Measurements from ENCODE around the gene ECSCR.
"Not testable (repeated sequence)": the region's sequence is repeated elsewhere in the genome, so short reads cannot be mapped to it uniquely, and the experiment has no call there.

ECSCR gene

DNA sequence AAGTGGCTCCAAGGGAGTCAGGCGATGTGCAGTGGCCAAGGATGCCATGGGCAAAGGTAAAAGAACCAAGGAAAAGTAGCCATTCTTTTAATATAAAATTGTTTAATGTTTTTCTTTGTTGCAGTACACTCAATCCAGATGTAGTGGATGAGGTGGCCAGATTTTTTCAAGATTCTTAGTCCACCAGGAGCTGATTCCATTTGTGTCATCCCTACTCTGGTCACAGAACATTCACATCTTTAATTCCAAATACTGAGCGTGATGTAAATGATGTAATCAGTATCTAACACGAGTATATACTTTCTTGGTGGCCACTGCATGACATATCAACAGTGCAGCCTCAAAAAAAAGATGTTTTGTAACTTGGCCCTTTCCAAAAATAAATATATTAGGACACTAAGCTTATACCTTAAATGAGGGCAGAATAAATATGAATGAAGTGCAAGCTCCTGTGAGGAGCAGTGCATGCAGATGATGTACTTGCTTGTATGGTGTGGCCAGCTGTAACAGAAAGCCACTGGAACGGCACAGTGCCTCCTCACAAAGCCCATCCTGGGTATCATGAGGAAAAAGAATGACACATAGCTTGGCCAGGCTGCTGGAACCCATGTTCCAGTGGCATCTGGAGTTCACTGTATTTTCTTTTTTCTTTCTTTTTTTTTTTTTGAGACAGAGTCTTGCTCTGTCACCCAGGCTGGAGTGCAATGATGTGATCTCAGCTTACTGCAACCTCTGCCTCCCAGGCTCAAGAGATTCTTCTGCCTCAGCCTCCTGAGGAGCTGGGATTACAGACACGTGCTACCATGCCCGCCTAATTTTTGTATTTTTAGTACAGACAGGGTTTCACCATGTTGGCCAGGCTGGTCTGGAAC is 52.2 kb downstream of the ECSCR start:
- no peak for DNase-seq

GRCh38 chr5:139409116-139409515 is 53.4 kb downstream of the ECSCR start:
- DNase-seq = not testable (repeated sequence)

DNA sequence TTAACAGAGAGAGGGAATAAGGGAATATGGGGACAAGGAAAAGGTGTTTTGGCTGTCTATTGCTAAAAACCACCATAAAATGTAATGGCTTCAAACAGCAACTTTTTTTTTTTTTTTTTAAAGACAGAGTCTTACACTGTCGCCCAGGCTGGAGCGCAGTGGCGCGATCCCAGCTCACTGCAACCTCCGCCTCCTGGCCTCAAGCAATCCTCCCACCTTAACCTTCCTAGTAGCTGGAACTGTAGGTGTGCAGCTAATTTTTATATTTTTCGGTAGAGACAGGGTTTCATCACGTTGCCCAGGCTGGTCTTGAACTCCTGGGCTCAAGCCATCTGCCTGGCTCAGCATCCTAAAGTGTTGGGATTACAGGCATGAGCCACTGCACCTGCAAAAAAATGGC is 54.4 kb downstream of the ECSCR start:
- no peak for DNase-seq

- DNase-seq = peak; percentile 47
These were observed 55.0 kb downstream of the ECSCR start for GRCh38 chr5:139407517-139407916.

GRCh38 chr5:139406963-139407362 is 55.6 kb downstream of the ECSCR start:
- no peak for DNase-seq

- no peak for DNase-seq
These were observed 58.1 kb downstream of the ECSCR start for GRCh38 chr5:139404484-139404840.

GRCh38 chr5:139403787-139404483 is 58.6 kb downstream of the ECSCR start, which contains the start of gene SPATA24:
SPATA24 (minus strand) TSS chr5:139404089; CDS start chr5:139404060, 29 bp downstream.
- DNase-seq = peak; percentile 99

DNA sequence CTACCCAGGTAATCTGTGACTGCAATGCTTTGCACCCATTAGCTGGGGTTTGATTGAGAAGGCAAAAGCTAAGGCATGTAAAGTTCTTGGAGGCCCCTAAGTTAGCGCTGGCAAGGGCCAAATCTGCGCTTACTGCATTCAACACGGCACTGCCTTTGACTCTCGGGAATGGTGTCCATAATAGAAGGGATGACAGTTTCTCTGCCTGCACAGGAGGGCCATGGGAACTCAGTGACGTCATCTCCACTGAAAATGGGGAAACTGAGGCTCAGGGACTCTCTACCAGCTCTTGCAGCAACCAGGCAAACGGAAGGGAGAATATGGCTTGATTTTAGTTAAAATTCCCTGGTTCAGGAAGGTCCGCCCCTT is 59.1 kb downstream of the ECSCR start:
- DNase-seq = no peak

DNA sequence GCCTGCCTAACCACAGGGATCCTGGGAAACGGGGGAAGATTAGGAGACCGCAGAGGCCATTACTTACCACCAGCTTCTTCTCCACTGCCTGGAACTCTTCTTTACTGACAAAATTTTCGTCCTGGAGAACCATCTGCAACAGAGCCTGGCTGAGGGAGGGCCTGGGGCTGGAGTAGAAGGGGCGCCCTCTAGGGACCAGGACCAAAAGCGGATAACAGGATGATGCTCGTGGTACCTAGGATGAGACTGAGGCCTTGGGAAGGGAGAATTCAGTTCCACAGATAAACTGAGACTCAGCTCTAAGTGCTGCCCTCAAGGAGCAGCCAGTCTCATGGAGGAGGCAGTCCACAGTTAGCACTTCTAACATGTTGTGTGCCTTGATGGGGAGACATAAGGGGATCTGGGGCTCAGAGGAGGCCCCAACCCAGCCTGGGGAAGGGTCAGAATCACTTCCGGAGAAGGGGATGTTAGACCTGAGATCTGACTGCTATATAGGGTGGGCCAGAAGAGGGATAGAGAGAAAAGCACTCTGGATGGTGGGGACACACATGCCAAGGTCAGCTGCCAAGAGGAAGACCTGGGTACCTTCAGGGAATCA is 59.9 kb downstream of the ECSCR start:
- peak; percentile 68 for DNase-seq

DNA sequence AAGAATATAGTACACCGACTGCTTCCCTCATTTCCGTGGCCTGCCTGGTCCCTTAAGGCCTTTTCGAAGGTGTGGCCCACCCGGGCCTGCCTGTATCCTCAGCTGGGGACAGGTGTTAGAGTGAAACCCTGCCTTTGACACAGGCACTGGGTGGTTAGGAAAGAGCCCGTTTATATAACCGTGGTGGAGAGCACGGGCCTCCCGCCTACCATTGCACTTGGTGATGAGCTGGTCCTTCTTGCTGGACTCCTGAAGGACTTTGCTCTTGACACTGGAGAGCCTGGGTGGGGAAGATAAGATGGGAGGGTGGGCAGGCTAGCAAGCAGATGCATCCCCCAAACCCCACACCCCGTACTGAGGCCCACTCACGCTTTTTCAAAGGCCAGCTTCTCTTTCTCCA is 61.0 kb downstream of the ECSCR start:
- no peak for DNase-seq

GRCh38 chr5:139399501-139400121 is 62.9 kb downstream of the ECSCR start:
- no peak for DNase-seq
